ENCODE data around the gene TTC39A. TPM values are rescaled to one million over a fixed set of nuclear protein-coding genes. Genes with fewer than 3 reads are reported as not detected.

Gene TTC39A
- total RNA-seq, 1 donor from 2014 or later = 1.4 TPM

DNA sequence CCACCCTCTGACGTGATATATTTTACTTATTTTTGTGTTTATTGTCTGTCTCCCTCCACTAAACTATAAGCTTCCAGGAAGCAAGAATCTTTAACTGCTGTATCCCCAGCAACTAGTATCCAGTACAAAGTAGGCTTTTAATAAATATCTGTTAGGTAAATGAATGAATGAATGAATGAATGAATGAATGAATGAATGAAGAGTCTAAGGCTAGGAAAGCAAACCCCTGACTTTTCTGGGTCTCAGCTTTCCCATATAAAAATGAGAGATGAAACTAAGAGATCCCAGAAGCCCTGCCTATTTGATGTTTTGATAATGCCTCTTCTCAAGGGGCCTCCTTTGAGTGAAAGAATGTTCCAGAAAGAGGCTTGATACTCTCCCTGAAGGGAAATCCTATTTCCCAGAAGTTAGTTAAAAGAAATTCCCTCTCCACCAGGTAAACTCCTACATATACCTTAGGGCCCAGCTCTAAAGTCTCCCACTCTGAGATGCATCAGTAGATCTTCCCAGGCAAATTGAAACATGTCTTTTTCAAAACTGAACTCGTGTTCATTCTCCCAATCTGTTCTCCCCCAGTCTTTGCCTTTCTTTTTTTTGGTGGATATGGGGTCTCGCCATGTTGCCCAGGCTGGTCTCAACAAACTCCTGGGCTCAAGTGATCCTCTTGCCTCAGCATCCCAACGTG is 7.8 kb downstream of the TTC39A start:
- H3K9ac ChIP-seq (ENCODE audit: low read length) = no peak overlapping the region
- Mint-ChIP-seq H3K27ac (ENCODE audit: unreplicated experiment) (no peak overlapping the region), H3K4me3 (ENCODE audit: unreplicated experiment) (no peak overlapping the region), H3K4me1 (ENCODE audit: low read depth, unreplicated experiment) (no peaks in the 10 kb centered on the region), H3K36me3 (ENCODE audit: low read depth, unreplicated experiment) (no peaks in the 10 kb centered on the region), H3K27me3 (ENCODE audit: low read depth, unreplicated experiment) (peaks cover 13% of the 10 kb centered on the region), H3K9me3 (ENCODE audit: unreplicated experiment) (peaks cover 3% of the 10 kb centered on the region)
- H3K27me3 ChIP-seq (ENCODE audit: insufficient read depth, low read length) = no peaks in the 10 kb centered on the region
- H2AFZ ChIP-seq (ENCODE audit: low read depth, low read length) = no peak overlapping the region
- no peaks in the 10 kb centered on the region for H3K36me3 ChIP-seq (ENCODE audit: insufficient read depth, low read length)
- H3K27ac ChIP-seq (ENCODE audit: low read depth, low read length) = no peak overlapping the region
- H3K4me1 ChIP-seq (ENCODE audit: insufficient read depth, low read length) = no peaks in the 10 kb centered on the region
- no peak overlapping the region for H3K4me2 ChIP-seq (ENCODE audit: low read length)
- no peaks in the 10 kb centered on the region for H3K9me3 ChIP-seq (ENCODE audit: insufficient read depth, low read depth, low read length)
- H3K79me2 ChIP-seq (ENCODE audit: insufficient read depth, low read length) = no peaks in the 10 kb centered on the region
- FAIRE-seq = no peak
- H3K4me3 ChIP-seq (ENCODE audit: insufficient read depth, low read depth, low read length) = no peak overlapping the region
- TF ChIP-seq, protein P1, sequence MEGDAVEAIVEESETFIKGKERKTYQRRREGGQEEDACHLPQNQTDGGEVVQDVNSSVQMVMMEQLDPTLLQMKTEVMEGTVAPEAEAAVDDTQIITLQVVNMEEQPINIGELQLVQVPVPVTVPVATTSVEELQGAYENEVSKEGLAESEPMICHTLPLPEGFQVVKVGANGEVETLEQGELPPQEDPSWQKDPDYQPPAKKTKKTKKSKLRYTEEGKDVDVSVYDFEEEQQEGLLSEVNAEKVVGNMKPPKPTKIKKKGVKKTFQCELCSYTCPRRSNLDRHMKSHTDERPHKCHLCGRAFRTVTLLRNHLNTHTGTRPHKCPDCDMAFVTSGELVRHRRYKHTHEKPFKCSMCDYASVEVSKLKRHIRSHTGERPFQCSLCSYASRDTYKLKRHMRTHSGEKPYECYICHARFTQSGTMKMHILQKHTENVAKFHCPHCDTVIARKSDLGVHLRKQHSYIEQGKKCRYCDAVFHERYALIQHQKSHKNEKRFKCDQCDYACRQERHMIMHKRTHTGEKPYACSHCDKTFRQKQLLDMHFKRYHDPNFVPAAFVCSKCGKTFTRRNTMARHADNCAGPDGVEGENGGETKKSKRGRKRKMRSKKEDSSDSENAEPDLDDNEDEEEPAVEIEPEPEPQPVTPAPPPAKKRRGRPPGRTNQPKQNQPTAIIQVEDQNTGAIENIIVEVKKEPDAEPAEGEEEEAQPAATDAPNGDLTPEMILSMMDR (IDR thresholded peaks at IDR 0.05; ENCODE audit: insufficient read depth, low read depth, low read length) = no peak
- no peak for TF ChIP-seq EZH2 (IDR thresholded peaks at IDR 0.05; ENCODE audit: insufficient read depth, low read length)
- no peaks in the 10 kb centered on the region for H4K20me1 ChIP-seq (ENCODE audit: insufficient read depth, low read length)
- DNase-seq (ENCODE audit: low read depth) = no peak

DNA sequence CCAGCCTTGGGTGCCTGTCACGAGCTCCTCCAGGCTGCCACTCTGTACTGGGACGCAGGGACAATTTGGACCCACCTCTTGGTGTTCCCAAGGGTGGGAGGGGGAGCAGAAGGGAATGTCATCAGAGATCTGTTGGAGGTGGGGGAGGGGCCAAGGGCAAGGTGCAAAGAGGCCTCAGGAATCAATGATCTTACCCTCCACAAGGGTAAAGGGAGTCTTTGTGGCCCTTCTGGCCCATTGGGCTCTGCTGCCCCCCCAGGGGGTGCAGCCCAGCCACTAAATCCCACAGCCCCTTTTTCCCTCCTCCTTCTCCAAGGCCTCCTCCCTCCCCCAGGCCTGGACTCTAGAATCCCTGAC is 8.5 kb downstream of the TTC39A start:
- H3K4me1 ChIP-seq (ENCODE audit: insufficient read depth, low read length) = no peaks in the 10 kb centered on the region
- FAIRE-seq = no peak
- no peak overlapping the region for H3K4me2 ChIP-seq (ENCODE audit: low read length)
- no peak overlapping the region for H3K4me3 Mint-ChIP-seq (ENCODE audit: unreplicated experiment)
- no peak overlapping the region for H3K9ac ChIP-seq (ENCODE audit: low read length)
- H3K79me2 ChIP-seq (ENCODE audit: insufficient read depth, low read length) = no peaks in the 10 kb centered on the region
- peaks cover 3% of the 10 kb centered on the region for H3K9me3 Mint-ChIP-seq (ENCODE audit: unreplicated experiment)
- no peaks in the 10 kb centered on the region for H3K27me3 ChIP-seq (ENCODE audit: insufficient read depth, low read length)
- H3K9me3 ChIP-seq (ENCODE audit: insufficient read depth, low read depth, low read length) = no peaks in the 10 kb centered on the region
- H3K36me3 Mint-ChIP-seq (ENCODE audit: low read depth, unreplicated experiment) = no peaks in the 10 kb centered on the region
- no peak overlapping the region for H2AFZ ChIP-seq (ENCODE audit: low read depth, low read length)
- H3K27ac ChIP-seq (ENCODE audit: low read depth, low read length) = no peak overlapping the region
- H3K4me3 ChIP-seq (ENCODE audit: insufficient read depth, low read depth, low read length) = no peak overlapping the region
- H3K4me1 Mint-ChIP-seq (ENCODE audit: low read depth, unreplicated experiment) = peaks cover 1% of the 10 kb centered on the region
- no peaks in the 10 kb centered on the region for H3K36me3 ChIP-seq (ENCODE audit: insufficient read depth, low read length)
- DNase-seq (ENCODE audit: low read depth) = no peak
- H3K27ac Mint-ChIP-seq (ENCODE audit: unreplicated experiment) = no peak overlapping the region
- H4K20me1 ChIP-seq (ENCODE audit: insufficient read depth, low read length) = no peaks in the 10 kb centered on the region
- TF ChIP-seq, protein P1 (IDR thresholded peaks at IDR 0.05; ENCODE audit: insufficient read depth, low read depth, low read length) = no peak
- TF ChIP-seq EZH2 (IDR thresholded peaks at IDR 0.05; ENCODE audit: insufficient read depth, low read length) = no peak
- peaks cover 13% of the 10 kb centered on the region for H3K27me3 Mint-ChIP-seq (ENCODE audit: low read depth, unreplicated experiment)
